Astrocyte (in vitro differentiated cells and primary cell): ENCODE measurements around the gene MTHFS. TPM values are rescaled to one million over a fixed set of nuclear protein-coding genes. Genes with fewer than 3 reads are reported as not detected.

Source experiments
- DNase-seq: peaks from one replicate; pipeline ENCODE4 v3.0.0-alpha.2; 2010; ENCODE audit warnings: low read depth
- FAIRE-seq: peaks from 2 replicates; lab custom pipeline; 2011; peaks lifted over from hg19 to GRCh38; lab: Jason Lieb, UNC
- H2AFZ ChIP-seq: 2 replicates; pipeline ENCODE4 v1.6.0; 2012; ENCODE audit warnings: low read depth, low read length, inconsistent platforms
- H3K27ac ChIP-seq: 2 replicates; pipeline ENCODE4 v1.5.1; 2011; ENCODE audit warnings: low read depth, low read length, inconsistent platforms
- H3K27me3 ChIP-seq: 2 replicates; pipeline ENCODE4 v1.6.0; 2011; ENCODE audit warnings: low read length, inconsistent platforms; ENCODE audit not compliant: insufficient read depth
- H3K36me3 ChIP-seq: 2 replicates; pipeline ENCODE4 v1.5.1; 2011; ENCODE audit warnings: low read length, inconsistent platforms; ENCODE audit not compliant: insufficient read depth
- H3K4me1 ChIP-seq: 2 replicates; pipeline ENCODE4 v1.5.1; 2011; ENCODE audit warnings: low read length, inconsistent platforms; ENCODE audit not compliant: insufficient read depth
- H3K4me2 ChIP-seq: 2 replicates; pipeline ENCODE4 v1.6.0; 2012; ENCODE audit warnings: low read length, inconsistent platforms
- H3K4me3 ChIP-seq: 2 replicates; pipeline ENCODE4 v1.5.1; 2011; ENCODE audit warnings: low read depth, mild to moderate bottlenecking, low read length, inconsistent platforms; ENCODE audit not compliant: insufficient read depth
- H3K79me2 ChIP-seq: 2 replicates; pipeline ENCODE4 v1.6.0; 2012; ENCODE audit warnings: mild to moderate bottlenecking, low read length, inconsistent platforms; ENCODE audit not compliant: insufficient read depth
- H3K9ac ChIP-seq: 2 replicates; pipeline ENCODE4 v1.6.0; 2012; ENCODE audit warnings: mild to moderate bottlenecking, low read length, inconsistent platforms
- H3K9me3 ChIP-seq: 2 replicates; pipeline ENCODE4 v1.5.1; 2012; ENCODE audit warnings: low read depth, mild to moderate bottlenecking, low read length, inconsistent platforms; ENCODE audit not compliant: insufficient read depth
- H4K20me1 ChIP-seq: 2 replicates; pipeline ENCODE4 v1.6.0; 2012; ENCODE audit warnings: low read length, inconsistent platforms; ENCODE audit not compliant: insufficient read depth
- H3K27ac Mint-ChIP-seq: one replicate; pipeline ENCODE4 v1.8.0; 2021; ENCODE audit warnings: mild to moderate bottlenecking, mixed read lengths; ENCODE audit not compliant: unreplicated experiment
- H3K27me3 Mint-ChIP-seq: one replicate; pipeline ENCODE4 v1.8.0; 2021; ENCODE audit warnings: low read depth, mixed read lengths; ENCODE audit not compliant: unreplicated experiment
- H3K36me3 Mint-ChIP-seq: one replicate; pipeline ENCODE4 v1.8.0; 2021; ENCODE audit warnings: low read depth, mixed read lengths; ENCODE audit not compliant: unreplicated experiment
- H3K4me1 Mint-ChIP-seq: one replicate; pipeline ENCODE4 v1.8.0; 2021; ENCODE audit warnings: low read depth, mixed read lengths; ENCODE audit not compliant: unreplicated experiment
- H3K4me3 Mint-ChIP-seq: one replicate; pipeline ENCODE4 v1.8.0; 2021; ENCODE audit warnings: mild to moderate bottlenecking, moderate library complexity, mixed read lengths; ENCODE audit not compliant: unreplicated experiment
- H3K9me3 Mint-ChIP-seq: one replicate; pipeline ENCODE4 v1.8.0; 2021; ENCODE audit warnings: mild to moderate bottlenecking, mixed read lengths; ENCODE audit not compliant: unreplicated experiment
- CTCF ChIP-seq: IDR thresholded peaks from 2 replicates; pipeline ENCODE4 v1.5.1; 2011; ENCODE audit warnings: low read depth, mild to moderate bottlenecking, inconsistent platforms, low read length, moderate library complexity; ENCODE audit not compliant: insufficient read depth
- EZH2 ChIP-seq: IDR thresholded peaks from 2 replicates; pipeline ENCODE4 v1.6.1; 2012; ENCODE audit warnings: mild to moderate bottlenecking, low read length, inconsistent platforms; ENCODE audit not compliant: insufficient read depth
- total RNA-seq: library from RNA; stranded (reverse); gene quantifications from 2 replicates; pipeline ENCODE4 v1.2.1, GENCODE V29; 2021

MTHFS gene
- total RNA-seq, 1 donor from 2014 or later: 20.0 TPM

GRCh38 chr15:79878078-79878705 is 18.6 kb downstream of the MTHFS start:
- peaks cover 24% of the 10 kb centered on the region for H3K9me3 Mint-ChIP-seq
- Histone ChIP-seq H3K4me1 (no peaks in the 10 kb centered on the region), H4K20me1 (no peaks in the 10 kb centered on the region), H2AFZ (no peak overlapping the region), H3K4me3 (no peak overlapping the region), H3K36me3 (peaks cover 3% of the 10 kb centered on the region), H3K4me2 (no peak overlapping the region), H3K79me2 (no peaks in the 10 kb centered on the region), H3K27me3 (no peaks in the 10 kb centered on the region), H3K9ac (no peak overlapping the region), H3K27ac (no peak overlapping the region), H3K9me3 (peaks cover 4% of the 10 kb centered on the region)
- peaks cover 51% of the 10 kb centered on the region for H3K36me3 Mint-ChIP-seq
- TF ChIP-seq CTCF (no peak), EZH2 (no peak)
- H3K4me3 Mint-ChIP-seq: no peak overlapping the region
- H3K4me1 Mint-ChIP-seq: peaks cover 8% of the 10 kb centered on the region
- no peak overlapping the region for H3K27ac Mint-ChIP-seq
- FAIRE-seq (no peak), DNase-seq (no peak)
- no peaks in the 10 kb centered on the region for H3K27me3 Mint-ChIP-seq

GRCh38 chr15:79875213-79875612 is 21.6 kb downstream of the MTHFS start:
- no peak overlapping the region for H3K27ac ChIP-seq
- no peak for TF ChIP-seq CTCF
- no peak for TF ChIP-seq EZH2
- no peak overlapping the region for H3K27ac Mint-ChIP-seq
- H3K79me2 ChIP-seq: no peaks in the 10 kb centered on the region
- no peak overlapping the region for H3K9ac ChIP-seq
- H3K4me1 ChIP-seq: peaks cover 7% of the 10 kb centered on the region
- DNase-seq (no peak), FAIRE-seq (no peak)
- peaks cover 19% of the 10 kb centered on the region for H3K4me1 Mint-ChIP-seq
- peaks cover 24% of the 10 kb centered on the region for H3K9me3 Mint-ChIP-seq
- H3K36me3 ChIP-seq: no peaks in the 10 kb centered on the region
- no peaks in the 10 kb centered on the region for H3K27me3 Mint-ChIP-seq
- H3K4me3 Mint-ChIP-seq: no peak overlapping the region
- peaks cover 4% of the 10 kb centered on the region for H3K9me3 ChIP-seq
- H3K27me3 ChIP-seq: no peaks in the 10 kb centered on the region
- no peak overlapping the region for H3K4me2 ChIP-seq
- no peak overlapping the region for H2AFZ ChIP-seq
- no peaks in the 10 kb centered on the region for H4K20me1 ChIP-seq
- no peak overlapping the region for H3K4me3 ChIP-seq
- peaks cover 46% of the 10 kb centered on the region for H3K36me3 Mint-ChIP-seq

GRCh38 chr15:79874242-79874641 is 22.6 kb downstream of the MTHFS start:
- Histone ChIP-seq H3K79me2 (no peaks in the 10 kb centered on the region), H3K27me3 (no peaks in the 10 kb centered on the region), H3K27ac (no peak overlapping the region), H3K36me3 (no peaks in the 10 kb centered on the region), H4K20me1 (no peaks in the 10 kb centered on the region), H3K9ac (no peak overlapping the region), H3K4me3 (no peak overlapping the region), H2AFZ (no peak overlapping the region), H3K4me1 (peaks cover 7% of the 10 kb centered on the region), H3K9me3 (peaks cover 4% of the 10 kb centered on the region), H3K4me2 (no peak overlapping the region)
- DNase-seq (peak; percentile 23), FAIRE-seq (no peak)
- Mint-ChIP-seq H3K27me3 (no peaks in the 10 kb centered on the region), H3K27ac (peak overlapping the region; percentile 98), H3K4me1 (peaks cover 19% of the 10 kb centered on the region), H3K9me3 (peaks cover 24% of the 10 kb centered on the region), H3K36me3 (peaks cover 41% of the 10 kb centered on the region), H3K4me3 (no peak overlapping the region)
- TF ChIP-seq CTCF (no peak), EZH2 (no peak)
